ENCODE data around the gene CAPN11. TPM values are rescaled to one million over a fixed set of nuclear protein-coding genes. Genes with fewer than 3 reads are reported as not detected.

The CAPN11 gene
- total RNA-seq, 1 donor from 2014 or later, result 0.27 TPM

- Histone ChIP-seq H3K36me3 (peaks cover 74% of the 10 kb centered on the region), H3K27ac (no peak overlapping the region), H3K27me3 (ENCODE audit: low read depth) (no peaks in the 10 kb centered on the region), H3K4me1 (peaks cover 53% of the 10 kb centered on the region), H3K4me3 (no peak overlapping the region), H3K9me3 (no peaks in the 10 kb centered on the region)
- intact Hi-C loops (cut with DNase I), result no loop called here
- DNase-seq (no peak), ATAC-seq (no peak)
- TF ChIP-seq, protein P1, sequence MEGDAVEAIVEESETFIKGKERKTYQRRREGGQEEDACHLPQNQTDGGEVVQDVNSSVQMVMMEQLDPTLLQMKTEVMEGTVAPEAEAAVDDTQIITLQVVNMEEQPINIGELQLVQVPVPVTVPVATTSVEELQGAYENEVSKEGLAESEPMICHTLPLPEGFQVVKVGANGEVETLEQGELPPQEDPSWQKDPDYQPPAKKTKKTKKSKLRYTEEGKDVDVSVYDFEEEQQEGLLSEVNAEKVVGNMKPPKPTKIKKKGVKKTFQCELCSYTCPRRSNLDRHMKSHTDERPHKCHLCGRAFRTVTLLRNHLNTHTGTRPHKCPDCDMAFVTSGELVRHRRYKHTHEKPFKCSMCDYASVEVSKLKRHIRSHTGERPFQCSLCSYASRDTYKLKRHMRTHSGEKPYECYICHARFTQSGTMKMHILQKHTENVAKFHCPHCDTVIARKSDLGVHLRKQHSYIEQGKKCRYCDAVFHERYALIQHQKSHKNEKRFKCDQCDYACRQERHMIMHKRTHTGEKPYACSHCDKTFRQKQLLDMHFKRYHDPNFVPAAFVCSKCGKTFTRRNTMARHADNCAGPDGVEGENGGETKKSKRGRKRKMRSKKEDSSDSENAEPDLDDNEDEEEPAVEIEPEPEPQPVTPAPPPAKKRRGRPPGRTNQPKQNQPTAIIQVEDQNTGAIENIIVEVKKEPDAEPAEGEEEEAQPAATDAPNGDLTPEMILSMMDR (IDR thresholded peaks at IDR 0.05), result no peak
These were observed 45.2 kb upstream of the CAPN11 start for GRCh38 chr6:44113414-44113813.

- no peaks in the 10 kb centered on the region for H3K9me3 ChIP-seq
- H3K4me3 ChIP-seq, result no peak overlapping the region
- intact Hi-C loops (cut with DNase I), result no loop called here
- H3K4me1 ChIP-seq, result peaks cover 71% of the 10 kb centered on the region
- DNase-seq (no peak), ATAC-seq (no peak)
- peak overlapping the region; percentile 62 for H3K27ac ChIP-seq
- TF ChIP-seq, protein P1 (IDR thresholded peaks at IDR 0.05), result no peak
- H3K36me3 ChIP-seq, result peaks cover 53% of the 10 kb centered on the region
- H3K27me3 ChIP-seq (ENCODE audit: low read depth), result no peaks in the 10 kb centered on the region
These were observed 42.8 kb upstream of the CAPN11 start for GRCh38 chr6:44115866-44116265.

- H3K4me1 ChIP-seq, result peaks cover 71% of the 10 kb centered on the region
- no peak for DNase-seq
- no peaks in the 10 kb centered on the region for H3K27me3 ChIP-seq (ENCODE audit: low read depth)
- H3K9me3 ChIP-seq, result no peaks in the 10 kb centered on the region
- peaks cover 44% of the 10 kb centered on the region for H3K36me3 ChIP-seq
- intact Hi-C loops (cut with DNase I), result no loop called here
- no peak for ATAC-seq
- TF ChIP-seq, protein P1 (IDR thresholded peaks at IDR 0.05), result no peak
- peak overlapping the region; percentile 62 for H3K27ac ChIP-seq
- no peak overlapping the region for H3K4me3 ChIP-seq
These were observed 41.8 kb upstream of the CAPN11 start for GRCh38 chr6:44116641-44117382.

GRCh38 chr6:44117397-44118128 lies 41.1 kb upstream of the CAPN11 start:
- ATAC-seq, result peak; percentile 76 to 88
- Histone ChIP-seq H3K4me1 (peaks cover 73% of the 10 kb centered on the region), H3K4me3 (no peak overlapping the region), H3K27me3 (ENCODE audit: low read depth) (no peaks in the 10 kb centered on the region), H3K9me3 (no peaks in the 10 kb centered on the region), H3K27ac (peak overlapping the region; percentile 71), H3K36me3 (peaks cover 37% of the 10 kb centered on the region)
- TF ChIP-seq, protein P1 (IDR thresholded peaks at IDR 0.05), result no peak
- intact Hi-C loops (cut with DNase I), result no loop called here
- peak; percentile 62 for DNase-seq

- ATAC-seq, result peak; percentile 85 to 87
- H3K4me1 ChIP-seq, result peaks cover 84% of the 10 kb centered on the region
These were observed 38.8 kb upstream of the CAPN11 start for GRCh38 chr6:44119704-44120262.

More at GRCh38 chr6:44119704-44120262, 38.8 kb upstream of the CAPN11 start:
- Histone ChIP-seq H3K27me3 (ENCODE audit: low read depth) (no peaks in the 10 kb centered on the region), H3K9me3 (no peaks in the 10 kb centered on the region), H3K36me3 (peaks cover 14% of the 10 kb centered on the region), H3K27ac (peak overlapping the region; percentile 91), H3K4me3 (no peak overlapping the region)
- peak; percentile 75 for DNase-seq
- intact Hi-C loops (cut with DNase I), result no loop called here
- TF ChIP-seq, protein P1 (IDR thresholded peaks at IDR 0.05), result no peak

All from lower lobe of right lung (tissue), 2 donors.